GM23338 (cell line): ENCODE results near the gene ZNF780B. TPM values are rescaled to one million over a fixed set of nuclear protein-coding genes. Genes with fewer than 3 reads are reported as not detected.

ENCODE experiments used
- ATAC-seq: fragments of 200-7000 bp; cut with Tn5 transposase; 3 replicates; pipeline ENCODE4 v1.9.1; 2020
- DNase-seq: peaks from one replicate; pipeline ENCODE4 v3.0.0-alpha.2; 2015; ENCODE audit warnings: low spot score
- H2AFZ ChIP-seq: fragments of 200-600 bp; sonication (generic); 2 replicates; pipeline ENCODE4 v1.8.0; 2016; ENCODE audit warnings: antibody characterized with exemption, mild to moderate bottlenecking, moderate library complexity
- H3F3A ChIP-seq: fragments of 200-600 bp; sonication (generic); replicated peaks from 2 replicates; pipeline ENCODE4 v1.8.0; 2017; ENCODE audit warnings: antibody characterized with exemption, mixed run types, low read depth
- H3K27ac ChIP-seq: fragments of 200-600 bp; sonication (generic); 2 replicates; pipeline ENCODE4 v1.6.1; 2016; ENCODE audit warnings: low read depth
- H3K27me3 ChIP-seq: fragments of 200-600 bp; sonication (generic); 2 replicates; pipeline ENCODE4 v1.8.0; 2016; ENCODE audit warnings: mild to moderate bottlenecking, mixed run types, moderate library complexity; ENCODE audit not compliant: insufficient read depth
- H3K36me3 ChIP-seq: fragments of 200-600 bp; sonication (generic); 2 replicates; pipeline ENCODE4 v1.8.0; 2016; ENCODE audit warnings: mild to moderate bottlenecking; ENCODE audit not compliant: insufficient read depth
- H3K4me1 ChIP-seq: fragments of 200-600 bp; sonication (generic); 2 replicates; pipeline ENCODE4 v1.8.0; 2016; ENCODE audit warnings: mild to moderate bottlenecking, moderate library complexity; ENCODE audit not compliant: insufficient read depth
- H3K4me2 ChIP-seq: fragments of 200-600 bp; sonication (generic); 2 replicates; pipeline ENCODE4 v1.7.1; 2017; ENCODE audit warnings: mixed run types
- H3K4me3 ChIP-seq: fragments of 200-600 bp; sonication (generic); 2 replicates; pipeline ENCODE4 v1.6.1; 2016; ENCODE audit warnings: mixed run types
- H3K79me2 ChIP-seq: fragments of 200-600 bp; sonication (generic); replicated peaks from 2 replicates; pipeline ENCODE4 v1.8.0; 2017; ENCODE audit warnings: mild to moderate bottlenecking; ENCODE audit not compliant: insufficient read depth
- H3K9me2 ChIP-seq: fragments of 200-600 bp; sonication (generic); 2 replicates; pipeline ENCODE4 v1.8.0; 2017; ENCODE audit not compliant: insufficient read depth
- H4K20me1 ChIP-seq: fragments of 200-600 bp; sonication (generic); replicated peaks from 2 replicates; pipeline ENCODE4 v1.8.0; 2017; ENCODE audit warnings: mild to moderate bottlenecking; ENCODE audit not compliant: insufficient read depth
- H3K27ac Mint-ChIP-seq: 2 replicates; pipeline ENCODE4 v1.8.0; 2020; ENCODE audit warnings: inconsistent platforms, mild to moderate bottlenecking, moderate library complexity, mixed read lengths
- H3K27me3 Mint-ChIP-seq: 3 replicates; pipeline ENCODE4 v1.8.0; 2022; ENCODE audit warnings: low read depth, mild to moderate bottlenecking, moderate library complexity, mixed read lengths, inconsistent platforms; ENCODE audit not compliant: insufficient read depth, poor library complexity
- H3K36me3 Mint-ChIP-seq: 3 replicates; pipeline ENCODE4 v1.8.0; 2021; ENCODE audit warnings: low read depth, mild to moderate bottlenecking, inconsistent platforms, moderate library complexity, mixed read lengths
- H3K4me1 Mint-ChIP-seq: 3 replicates; pipeline ENCODE4 v1.8.0; 2020; ENCODE audit warnings: mild to moderate bottlenecking, inconsistent platforms, mixed read lengths
- H3K4me3 Mint-ChIP-seq: 3 replicates; pipeline ENCODE4 v1.8.0; 2021; ENCODE audit warnings: moderate library complexity, mild to moderate bottlenecking, inconsistent platforms, mixed read lengths
- H3K9me3 Mint-ChIP-seq: 3 replicates; pipeline ENCODE4 v1.8.0; 2020; ENCODE audit warnings: moderate library complexity, mild to moderate bottlenecking, inconsistent platforms, mixed read lengths
- CREB1 ChIP-seq: fragments of 250-450 bp; sonication (Bioruptor Pico); IDR thresholded peaks from 2 replicates; pipeline ENCODE4 v1.5.0; 2020; ENCODE audit warnings: low read depth, mild to moderate bottlenecking, moderate library complexity
- CTCF ChIP-seq, 2 experiments: fragments of 200-600 bp in 1 of 2; sonication (generic) in 1 of 2; conservative IDR thresholded peaks; 2 replicates each; pipeline versions ENCODE4 v1.5.1 to v1.6.1; 2016 to 2017; ENCODE audit warnings: antibody characterized with exemption in 2 of 2, low read depth in 2 of 2, mild to moderate bottlenecking in 2 of 2, moderate library complexity in 1 of 2
- ETS1 ChIP-seq: IDR thresholded peaks from 2 replicates; pipeline ENCODE4 v1.6.1; 2016; ENCODE audit warnings: antibody characterized with exemption
- EZH2 ChIP-seq: fragments of 200-600 bp; sonication (generic); IDR thresholded peaks from one replicate; pipeline ENCODE4 v1.8.0; 2017; ENCODE audit warnings: antibody characterized with exemption, mild to moderate bottlenecking, low read depth; ENCODE audit not compliant: unreplicated experiment
- EZH2phosphoT487 ChIP-seq: fragments of 200-600 bp; sonication (generic); IDR thresholded peaks from one replicate; pipeline ENCODE4 v1.8.1; 2018; ENCODE audit warnings: antibody characterized with exemption; ENCODE audit not compliant: unreplicated experiment
- JUNB ChIP-seq: IDR thresholded peaks from one replicate; pipeline ENCODE4 v1.6.1; 2016; ENCODE audit warnings: antibody characterized with exemption; ENCODE audit not compliant: unreplicated experiment
- NANOG ChIP-seq: IDR thresholded peaks from 2 replicates; pipeline ENCODE4 v1.6.1; 2016; ENCODE audit warnings: antibody characterized with exemption, borderline replicate concordance
- POLR2AphosphoS5 ChIP-seq: IDR thresholded peaks from 2 replicates; pipeline ENCODE4 v1.6.1; 2016; ENCODE audit warnings: antibody characterized with exemption, low read depth
- REST ChIP-seq: IDR thresholded peaks from one replicate; pipeline ENCODE4 v1.6.1; 2018; ENCODE audit warnings: antibody characterized with exemption; ENCODE audit not compliant: unreplicated experiment
- STAT1 ChIP-seq: IDR thresholded peaks from one replicate; pipeline ENCODE4 v1.6.1; 2016; ENCODE audit warnings: antibody characterized with exemption; ENCODE audit not compliant: unreplicated experiment
- ZNF114 ChIP-seq: fragments of 250-450 bp; sonication (Bioruptor Pico); IDR thresholded peaks from 2 replicates; pipeline ENCODE4 v1.5.0; 2020; ENCODE audit warnings: mild to moderate bottlenecking, moderate library complexity
- ZNF331 ChIP-seq: fragments of 250-450 bp; sonication (Bioruptor Pico); IDR thresholded peaks from 2 replicates; pipeline ENCODE4 v1.5.0; 2020; ENCODE audit warnings: low read depth, mild to moderate bottlenecking, moderate library complexity
- polyA plus RNA-seq: library from polyadenylated mRNA; unstranded; fragments of >200 nt; fragmentation: Nextera tagmentation; extraction: Ambion mirVana; gene quantifications from 2 replicates; pipeline ENCODE4 v1.2.1, GENCODE V29; 2016
- total RNA-seq: library from RNA; depleted of rRNA; stranded (reverse); fragments of >200 nt; shearing (Covaris generic); gene quantifications from 2 replicates; pipeline ENCODE4 v1.2.3, GENCODE V29; 2014

Gene ZNF780B
- total and polyA plus RNA-seq, 2 experiments from 2014 or later, result 4.9 to 11.0 TPM

GRCh38 chr19:40026597-40026970 is 29.4 kb downstream of the ZNF780B start (continued):
- no peak for TF ChIP-seq REST

- H3K9me2 ChIP-seq, result no peaks in the 10 kb centered on the region
- H3K27ac ChIP-seq, result no peak overlapping the region
- H3K36me3 Mint-ChIP-seq, result peaks cover 69% of the 10 kb centered on the region
- H3K4me2 ChIP-seq, result no peak overlapping the region
- no peaks in the 10 kb centered on the region for H3K27me3 ChIP-seq
- H3K4me3 Mint-ChIP-seq, result no peak overlapping the region
- H3K36me3 ChIP-seq, result peaks cover 5% of the 10 kb centered on the region
- no peak overlapping the region for H2AFZ ChIP-seq
- H3K27me3 Mint-ChIP-seq, result peaks cover 4% of the 10 kb centered on the region
- H3K9me3 Mint-ChIP-seq, result peaks cover 96% of the 10 kb centered on the region
- H3K27ac Mint-ChIP-seq, result no peak overlapping the region
- DNase-seq (no peak), ATAC-seq (no peak)
- H4K20me1 ChIP-seq, result no peaks in the 10 kb centered on the region
- no peaks in the 10 kb centered on the region for H3K79me2 ChIP-seq
- no peak overlapping the region for H3K4me3 ChIP-seq
- H3K4me1 ChIP-seq, result no peaks in the 10 kb centered on the region
- H3K4me1 Mint-ChIP-seq, result no peaks in the 10 kb centered on the region
- H3F3A ChIP-seq, result no peaks in the 10 kb centered on the region
- TF ChIP-seq EZH2phosphoT487 (no peak), ZNF331 (CRISPR knock-in tag) (no peak), EZH2 (no peak), JUNB (no peak), NANOG (no peak), ETS1 (no peak), ZNF114 (CRISPR knock-in tag) (no peak), CTCF (conservative IDR thresholded peaks at IDR 0.05; ENCODE audit: low read depth in 2 of 2) (no peak), CREB1 (no peak), STAT1 (no peak), POLR2AphosphoS5 (no peak), REST (no peak)
These were observed 30.0 kb downstream of the ZNF780B start for GRCh38 chr19:40025938-40026596.
